GM21619 (cell line): Measurements from ENCODE around the gene MACROD2.
"Not testable (repeated sequence)": the region's sequence is repeated elsewhere in the genome, so short reads cannot be mapped to it uniquely, and the experiment has no call there.

Experiments used
- ATAC-seq: cut with Tn5 transposase; IDR thresholded peaks from one replicate; pipeline ENCODE4 v1.9.1; 2021; ENCODE audit not compliant: unreplicated experiment

The MACROD2 gene

GRCh38 chr20:15370370-15370769 lies 1375.1 kb downstream of the MACROD2 start:
- no peak for ATAC-seq

- no peak for ATAC-seq
Measured at GRCh38 chr20:15374682-15375081, 1379.4 kb downstream of the MACROD2 start.

DNA sequence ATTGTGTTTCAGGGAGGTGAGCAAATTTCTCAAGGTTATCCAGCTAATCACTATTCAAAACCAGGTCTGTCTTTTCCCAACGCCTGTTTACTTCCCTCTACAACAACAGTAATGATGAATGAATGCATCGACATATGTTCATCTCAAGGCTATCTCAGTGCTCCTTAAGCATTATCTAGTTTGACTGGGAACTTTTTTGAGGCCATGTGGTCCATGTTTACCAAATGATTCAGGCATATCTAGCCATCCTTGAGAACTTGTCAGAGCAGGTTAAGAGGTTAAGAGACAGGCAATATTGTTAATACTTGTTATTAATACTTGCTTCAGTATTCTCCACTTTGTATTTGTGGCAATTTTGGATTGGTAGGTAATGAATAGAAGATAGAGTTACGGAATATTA lies 1380.5 kb downstream of the MACROD2 start:
- no peak for ATAC-seq

DNA sequence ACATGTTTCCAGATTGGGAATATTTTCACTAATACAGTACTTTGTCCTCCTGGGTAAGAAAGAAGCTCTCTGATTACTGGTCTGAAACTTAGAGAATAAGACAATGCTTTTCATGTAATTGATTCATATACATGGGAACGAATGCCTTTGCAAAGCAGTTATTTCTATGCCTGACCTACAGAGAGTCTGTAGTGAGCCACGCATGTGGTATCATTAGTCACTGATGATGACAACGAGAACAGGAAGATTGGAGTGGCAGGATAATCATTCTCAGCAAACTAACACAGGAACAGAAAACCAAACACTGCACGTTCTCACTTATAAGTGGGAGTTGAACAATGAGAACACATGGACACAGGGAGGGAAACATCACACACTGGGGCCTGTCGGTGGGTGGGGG lies 1382.3 kb downstream of the MACROD2 start:
- not testable (repeated sequence) for ATAC-seq

GRCh38 chr20:15378151-15378550 lies 1382.8 kb downstream of the MACROD2 start:
- no peak for ATAC-seq

- no peak for ATAC-seq
Measured at GRCh38 chr20:15379681-15380296, 1384.5 kb downstream of the MACROD2 start.

DNA sequence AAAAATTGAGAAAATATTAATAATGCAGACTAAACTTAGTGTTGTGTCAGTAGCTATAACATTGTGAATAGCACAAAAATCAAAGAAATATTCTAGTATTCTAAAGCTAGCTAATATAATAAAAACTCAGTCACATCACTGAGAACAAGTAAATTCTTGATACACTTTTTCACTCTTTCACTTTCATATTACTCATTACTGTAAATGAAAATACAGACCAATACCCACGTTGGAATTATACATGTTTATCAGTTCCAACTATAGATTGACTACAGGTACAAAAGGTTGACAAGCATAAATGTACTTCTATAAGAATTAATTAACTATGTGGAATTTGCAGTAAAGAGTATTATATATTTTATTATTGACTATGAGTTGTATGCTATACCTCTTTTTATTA lies 1385.5 kb downstream of the MACROD2 start:
- ATAC-seq = no peak

GRCh38 chr20:15387228-15387627 lies 1391.9 kb downstream of the MACROD2 start:
- ATAC-seq = no peak

GRCh38 chr20:15395457-15395856 lies 1400.1 kb downstream of the MACROD2 start:
- no peak for ATAC-seq

- no peak for ATAC-seq
Measured at GRCh38 chr20:15396026-15396425, 1400.7 kb downstream of the MACROD2 start.

GRCh38 chr20:15396900-15397299 lies 1401.6 kb downstream of the MACROD2 start:
- no peak for ATAC-seq

DNA sequence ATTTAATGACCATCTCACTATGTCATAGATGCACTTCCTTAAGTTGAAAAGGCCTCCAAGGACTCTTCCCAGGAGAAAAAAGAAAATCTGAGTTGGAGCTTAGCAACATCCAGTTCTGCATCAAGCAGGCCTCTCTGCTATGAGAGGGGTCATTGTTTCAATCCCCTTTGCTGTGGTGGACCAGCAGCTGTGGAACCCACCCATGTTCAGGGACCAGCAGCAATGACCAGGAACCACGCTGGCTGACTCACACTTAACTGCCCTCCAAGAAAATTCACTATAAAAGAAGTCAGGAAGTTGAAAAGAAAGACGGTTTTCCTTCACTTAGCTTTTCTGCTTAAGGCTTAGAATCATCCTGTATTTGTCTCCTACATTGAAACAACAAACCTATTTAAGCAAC lies 1404.5 kb downstream of the MACROD2 start:
- no peak for ATAC-seq

DNA sequence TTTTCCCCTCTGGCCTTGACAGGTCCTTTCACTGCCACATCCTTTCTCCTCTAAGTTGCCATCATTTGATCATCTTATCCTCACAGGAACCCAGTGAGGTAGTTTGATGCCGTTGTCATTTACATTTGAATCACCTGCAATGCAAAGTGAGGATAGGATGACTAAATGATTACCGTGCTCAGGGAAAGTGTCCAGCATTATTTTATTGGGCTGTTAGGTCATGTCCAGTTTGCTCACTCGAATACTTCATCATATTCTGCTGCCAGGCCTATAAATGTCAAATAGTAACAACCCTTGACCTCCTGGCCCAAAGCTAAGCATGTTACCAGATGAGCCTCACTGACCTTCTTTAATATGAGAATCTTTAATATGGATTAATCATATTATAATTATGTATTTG lies 1410.8 kb downstream of the MACROD2 start:
- ATAC-seq = no peak

DNA sequence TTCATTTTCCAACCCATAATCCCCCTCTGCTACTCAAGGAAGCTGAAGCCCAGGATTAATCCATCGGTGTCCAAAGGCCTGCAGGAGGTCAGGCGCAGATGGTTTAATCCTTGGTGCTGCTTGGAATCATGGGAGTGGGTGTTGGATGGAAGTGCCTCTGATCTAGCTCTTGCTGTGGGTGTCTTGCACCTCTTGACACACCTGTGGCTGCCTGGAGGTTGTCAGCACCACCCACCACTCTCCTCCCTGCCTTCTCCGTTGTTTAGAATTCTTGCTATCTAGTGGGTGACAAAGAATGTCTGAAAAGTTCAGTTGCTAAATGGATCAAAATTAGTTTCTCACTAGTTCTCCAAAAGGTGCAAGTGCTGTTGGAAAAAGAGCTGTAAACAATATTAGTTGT lies 1416.5 kb downstream of the MACROD2 start:
- ATAC-seq = no peak

GRCh38 chr20:15415908-15416307 lies 1420.6 kb downstream of the MACROD2 start:
- no peak for ATAC-seq

GRCh38 chr20:15419856-15420255 lies 1424.5 kb downstream of the MACROD2 start:
- no peak for ATAC-seq

- ATAC-seq = no peak
Measured at GRCh38 chr20:15422966-15423365, 1427.7 kb downstream of the MACROD2 start.

DNA sequence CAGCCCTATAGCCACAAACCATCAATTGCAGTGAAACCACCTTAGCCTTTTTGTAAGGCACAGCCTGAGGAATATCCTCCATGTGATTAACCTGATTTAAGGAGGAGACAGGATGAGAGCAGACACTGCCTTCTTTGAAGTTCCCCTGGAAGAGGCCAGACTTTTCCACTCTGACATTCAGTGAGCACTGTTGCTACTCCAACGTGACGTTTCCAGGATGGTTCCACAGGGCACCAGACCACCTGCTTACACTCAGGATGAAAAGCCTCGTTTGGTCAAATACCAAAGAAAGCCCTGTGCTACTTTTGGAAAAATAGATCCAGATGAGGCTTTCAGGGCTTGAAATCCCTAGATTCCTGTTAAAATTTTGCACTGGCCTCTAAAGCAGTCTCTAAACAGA lies 1444.2 kb downstream of the MACROD2 start:
- no peak for ATAC-seq

GRCh38 chr20:15440049-15440820 lies 1444.9 kb downstream of the MACROD2 start:
- no peak for ATAC-seq

GRCh38 chr20:15445056-15445840 lies 1449.9 kb downstream of the MACROD2 start:
- no peak for ATAC-seq

DNA sequence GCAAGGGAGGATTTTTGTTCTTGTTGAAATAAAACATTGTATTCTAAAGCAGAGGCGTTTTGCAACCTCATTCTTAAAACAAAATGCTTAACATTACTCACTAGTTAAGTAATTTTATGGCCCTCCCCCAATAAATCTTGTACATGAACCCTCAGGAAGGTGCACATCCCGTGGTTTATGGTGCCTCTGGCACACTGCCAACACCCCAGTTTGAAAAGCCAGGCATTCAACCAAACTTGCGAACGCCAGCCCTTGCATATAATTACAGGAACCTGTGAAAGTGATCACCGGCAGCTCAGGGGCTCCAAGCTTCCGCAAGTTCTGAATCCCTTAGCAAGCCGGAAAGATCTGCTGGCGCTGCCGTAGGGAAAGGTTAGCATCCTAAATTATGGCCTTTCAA lies 1451.1 kb downstream of the MACROD2 start:
- ATAC-seq = no peak

GRCh38 chr20:15447549-15447948 lies 1452.2 kb downstream of the MACROD2 start:
- ATAC-seq = no peak
